GM21390 (cell line): Measurements from ENCODE around the gene AATF.

ENCODE experiments used
- ATAC-seq: cut with Tn5 transposase; IDR thresholded peaks from one replicate; pipeline ENCODE4 v1.9.1; 2021; ENCODE audit not compliant: unreplicated experiment

The AATF gene

DNA sequence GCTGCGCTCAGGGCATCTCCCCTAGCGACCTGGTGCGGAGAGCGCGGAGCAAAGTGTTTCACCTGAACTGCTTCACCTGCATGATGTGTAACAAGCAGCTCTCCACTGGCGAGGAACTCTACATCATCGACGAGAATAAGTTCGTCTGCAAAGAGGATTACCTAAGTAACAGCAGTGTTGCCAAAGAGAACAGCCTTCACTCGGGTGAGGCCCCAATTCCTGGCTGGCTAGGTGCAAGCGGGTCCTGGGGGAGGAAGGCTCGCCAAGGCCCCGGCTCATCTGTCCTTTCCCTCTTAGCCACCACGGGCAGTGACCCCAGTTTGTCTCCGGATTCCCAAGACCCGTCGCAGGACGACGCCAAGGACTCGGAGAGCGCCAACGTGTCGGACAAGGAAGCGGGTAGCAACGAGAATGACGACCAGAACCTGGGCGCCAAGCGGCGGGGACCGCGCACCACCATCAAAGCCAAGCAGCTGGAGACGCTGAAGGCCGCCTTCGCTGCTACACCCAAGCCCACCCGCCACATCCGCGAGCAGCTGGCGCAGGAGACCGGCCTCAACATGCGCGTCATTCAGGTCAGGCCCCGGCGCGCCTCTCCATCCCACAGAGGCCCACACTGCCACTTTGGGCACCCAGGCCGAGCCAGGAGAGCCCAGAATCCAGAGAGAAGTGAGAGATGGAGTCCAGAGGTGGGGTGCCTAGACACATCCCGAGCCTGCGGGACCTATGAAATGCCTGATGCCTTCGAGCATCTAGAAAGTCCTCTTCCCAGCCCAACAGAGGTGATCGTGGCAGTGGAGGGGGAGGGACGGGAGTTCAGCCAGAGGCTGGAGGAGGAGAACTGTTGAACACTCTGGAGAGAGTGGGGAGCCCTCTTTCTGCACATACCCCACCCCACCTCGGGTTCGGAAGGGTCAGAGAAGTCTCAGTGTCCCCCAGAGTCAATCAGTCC lies 8.2 kb upstream of the AATF start:
- ATAC-seq = no peak

DNA sequence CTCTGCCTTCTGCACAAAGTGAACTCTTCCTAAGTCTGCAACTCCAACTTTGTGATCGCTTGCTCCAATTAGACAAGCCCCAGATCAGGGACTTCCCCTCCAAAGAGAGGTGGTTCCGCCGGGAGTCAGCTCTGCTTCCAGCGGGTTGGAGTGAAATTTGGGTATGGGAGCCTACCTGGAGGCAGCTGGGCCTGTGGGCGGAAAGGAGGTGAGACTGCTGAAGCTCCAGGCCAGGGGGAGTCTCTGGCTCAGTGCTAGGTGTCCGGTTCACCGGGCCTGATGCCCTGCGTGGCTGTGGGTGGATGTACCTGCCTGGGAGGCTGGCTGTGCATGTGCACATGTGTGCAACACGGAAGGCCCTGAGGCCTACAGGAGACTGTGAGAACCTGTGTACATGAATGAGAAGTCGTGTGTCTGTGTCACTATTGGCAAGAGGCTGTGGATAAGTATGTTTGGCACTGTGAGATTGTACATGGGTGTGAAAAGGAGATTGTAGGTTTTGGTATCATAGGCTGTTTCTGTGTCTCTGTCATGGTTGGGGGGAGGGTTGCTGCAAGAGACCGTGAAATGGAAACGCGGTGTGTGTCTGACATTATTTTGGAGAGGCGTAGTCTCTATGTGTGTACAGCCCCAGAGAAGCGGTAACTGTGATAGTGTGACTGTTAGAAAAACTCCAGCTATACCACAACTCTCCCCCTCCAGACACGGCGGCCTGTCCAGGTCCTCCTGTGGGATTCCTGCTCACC lies 7.3 kb upstream of the AATF start:
- ATAC-seq = no peak

DNA sequence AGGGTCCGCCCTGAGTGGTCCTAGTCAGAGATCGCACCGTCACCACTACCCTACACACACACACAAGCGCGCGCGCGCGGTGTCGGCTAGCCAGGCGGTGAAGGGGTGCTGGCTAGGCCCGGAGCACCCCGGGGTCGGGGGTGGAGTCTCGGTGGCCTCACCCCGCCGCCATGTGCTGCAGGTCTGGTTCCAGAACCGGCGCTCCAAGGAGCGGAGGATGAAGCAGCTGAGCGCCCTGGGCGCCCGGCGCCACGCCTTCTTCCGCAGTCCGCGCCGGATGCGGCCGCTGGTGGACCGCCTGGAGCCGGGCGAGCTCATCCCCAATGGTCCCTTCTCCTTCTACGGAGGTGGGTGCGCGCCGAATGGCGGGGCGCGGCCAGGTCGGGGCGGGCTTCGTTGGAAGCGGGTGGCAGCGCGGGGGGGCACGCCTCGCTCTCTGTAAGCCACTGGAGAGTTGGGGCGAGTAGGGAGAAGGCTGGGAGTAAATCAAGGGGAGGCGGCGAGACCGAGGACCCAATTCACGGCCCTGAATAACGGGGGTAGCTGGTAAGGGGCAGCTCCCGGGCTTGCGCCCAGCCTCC lies 6.6 kb upstream of the AATF start:
- ATAC-seq = no peak

DNA sequence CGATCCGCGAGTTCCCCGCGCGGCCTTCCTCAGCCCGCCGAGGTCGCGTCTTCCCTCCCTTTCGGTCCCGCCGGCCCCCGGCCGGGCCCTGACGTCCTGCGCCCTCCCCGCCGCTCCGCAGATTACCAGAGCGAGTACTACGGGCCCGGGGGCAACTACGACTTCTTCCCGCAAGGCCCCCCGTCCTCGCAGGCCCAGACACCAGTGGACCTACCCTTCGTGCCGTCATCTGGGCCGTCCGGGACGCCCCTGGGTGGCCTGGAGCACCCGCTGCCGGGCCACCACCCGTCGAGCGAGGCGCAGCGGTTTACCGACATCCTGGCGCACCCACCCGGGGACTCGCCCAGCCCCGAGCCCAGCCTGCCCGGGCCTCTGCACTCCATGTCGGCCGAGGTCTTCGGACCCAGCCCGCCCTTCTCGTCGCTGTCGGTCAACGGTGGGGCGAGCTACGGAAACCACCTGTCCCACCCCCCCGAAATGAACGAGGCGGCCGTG lies 6.1 kb upstream of the AATF start:
- ATAC-seq = no peak

DNA sequence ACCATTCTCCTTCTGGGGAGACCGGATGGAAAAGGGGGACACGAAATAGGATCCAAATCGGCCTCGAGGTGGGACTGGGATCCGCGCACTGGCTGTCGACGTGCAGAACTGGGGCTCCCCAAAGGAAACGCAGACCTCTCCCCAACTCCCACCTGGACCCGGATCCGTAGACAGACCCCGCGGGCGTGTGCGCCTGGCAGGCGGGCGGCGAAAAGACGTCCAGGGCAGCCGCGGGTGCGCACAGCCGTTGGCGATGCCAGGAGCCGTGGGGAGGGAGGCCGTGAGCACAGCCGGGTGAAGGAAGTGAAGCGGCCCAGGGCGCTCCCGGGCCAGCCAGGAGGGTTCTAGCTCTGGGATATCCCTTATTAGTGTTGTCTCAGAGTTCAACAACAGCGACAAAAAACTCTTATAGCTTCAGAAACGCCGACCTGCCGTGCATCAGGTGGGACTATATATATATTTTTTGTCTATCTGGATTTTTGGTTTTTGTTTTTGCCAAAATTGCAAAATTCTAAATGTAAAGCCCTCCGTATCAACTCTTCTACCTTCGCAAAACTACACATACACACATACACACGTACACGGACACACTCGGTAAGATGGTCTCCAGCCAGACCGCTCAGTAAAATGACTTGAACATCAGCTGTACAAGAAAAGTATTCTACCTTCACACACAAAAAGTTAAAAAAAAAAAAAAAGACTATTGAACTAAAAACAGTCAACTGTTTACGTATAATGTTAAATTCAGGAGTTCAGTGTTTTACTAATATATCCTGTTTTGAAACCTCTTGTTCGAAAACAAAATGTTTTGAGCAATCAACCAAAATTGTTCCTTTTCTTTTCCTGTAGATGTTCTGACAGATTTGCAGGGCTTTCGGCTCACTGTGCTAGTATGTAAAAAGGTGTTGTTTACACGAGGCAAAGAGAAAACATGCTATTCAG lies 5.2 kb upstream of the AATF start:
- no peak for ATAC-seq

DNA sequence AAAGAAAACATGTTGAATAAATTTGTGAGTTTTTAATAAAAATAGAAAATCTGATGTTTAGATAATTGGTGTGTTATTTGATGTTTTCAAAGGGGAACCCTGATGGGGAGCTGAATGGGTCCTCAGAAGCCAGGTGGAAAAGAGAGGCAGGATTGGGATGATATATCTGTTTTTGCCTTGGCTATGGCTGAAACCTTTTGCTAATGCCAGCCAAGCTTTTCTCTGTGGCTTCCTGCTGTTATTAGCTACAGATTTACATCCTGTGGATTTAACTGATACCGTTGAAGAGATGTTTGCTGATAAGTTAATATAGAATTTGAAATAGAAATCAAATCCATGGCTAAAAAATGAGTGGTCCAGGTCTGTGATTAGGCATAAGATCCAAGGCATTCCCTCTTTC lies 4.2 kb upstream of the AATF start:
- ATAC-seq = no peak

DNA sequence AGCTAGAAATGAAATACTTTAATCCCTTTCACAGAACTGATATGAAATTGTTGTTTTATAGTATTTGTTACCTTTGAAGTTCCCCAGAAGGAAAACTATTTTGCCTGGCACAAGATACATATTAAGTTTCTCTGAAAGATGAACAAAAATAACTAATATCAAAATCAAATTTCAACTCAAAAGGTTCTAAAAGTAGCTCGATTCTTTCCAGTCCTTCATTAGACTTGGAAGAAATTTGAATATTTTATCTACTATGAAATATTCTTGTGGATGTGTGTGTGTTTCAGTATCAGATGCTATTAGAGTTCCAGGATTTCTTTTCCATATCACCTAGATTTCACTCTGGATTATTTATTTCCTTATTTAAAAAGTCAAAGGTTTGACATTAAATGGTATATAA lies 3.6 kb upstream of the AATF start:
- no peak for ATAC-seq

DNA sequence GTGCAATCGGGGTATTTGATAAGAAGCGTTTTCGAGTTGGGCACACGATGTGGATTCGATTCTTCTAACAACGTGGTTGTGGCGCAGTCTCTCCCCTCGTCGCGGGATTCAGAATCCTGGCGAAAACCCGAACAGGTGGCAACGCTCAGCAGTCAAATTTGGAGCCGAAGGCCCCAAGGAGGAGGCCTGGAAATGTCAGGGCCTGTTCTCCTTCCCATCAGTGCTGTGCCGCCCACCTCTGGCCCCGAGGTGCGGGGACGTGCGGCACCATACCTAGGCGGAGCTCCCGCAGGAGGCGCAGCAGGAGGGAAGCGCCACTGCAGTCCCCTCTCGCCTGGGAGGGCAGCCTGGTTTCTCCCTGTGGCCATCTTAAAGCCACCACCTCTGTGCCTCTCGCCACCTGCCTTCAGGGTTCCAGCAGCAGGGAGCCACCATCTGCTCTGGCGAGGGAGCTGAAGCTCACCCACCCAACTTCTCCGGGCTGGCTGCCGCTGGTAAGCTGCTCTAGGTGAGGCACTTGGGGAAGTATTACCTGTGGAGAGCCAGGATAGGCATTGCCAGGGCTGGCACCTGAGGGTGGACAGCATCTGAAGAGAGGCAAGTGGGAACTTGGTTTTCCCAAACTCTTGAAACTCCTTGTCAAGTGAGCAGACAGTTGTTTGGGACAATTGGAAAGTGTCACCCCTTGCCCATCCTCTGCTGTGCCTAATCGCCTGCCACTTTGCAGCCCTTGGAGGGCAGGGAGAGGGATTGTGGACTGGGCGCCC lies 2.6 kb upstream of the AATF start:
- ATAC-seq = no peak

DNA sequence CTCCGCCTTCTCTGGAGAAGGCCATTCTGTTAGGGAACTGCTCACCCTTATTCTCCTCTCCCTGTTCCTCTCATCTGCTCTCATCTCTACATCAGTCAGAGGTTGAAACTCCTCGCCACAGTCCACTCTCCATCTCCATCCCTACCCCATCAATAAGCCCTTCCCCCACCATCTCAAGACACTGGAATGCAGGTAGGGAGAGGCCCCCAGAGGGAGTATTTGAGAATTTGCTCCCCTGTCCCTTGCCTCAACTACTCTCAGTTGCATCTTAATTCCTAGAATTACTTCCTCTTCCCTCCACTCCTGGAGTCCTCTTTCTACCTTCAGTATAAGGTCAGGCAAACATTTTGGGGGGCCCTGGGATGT lies 2.0 kb upstream of the AATF start:
- ATAC-seq = no peak

DNA sequence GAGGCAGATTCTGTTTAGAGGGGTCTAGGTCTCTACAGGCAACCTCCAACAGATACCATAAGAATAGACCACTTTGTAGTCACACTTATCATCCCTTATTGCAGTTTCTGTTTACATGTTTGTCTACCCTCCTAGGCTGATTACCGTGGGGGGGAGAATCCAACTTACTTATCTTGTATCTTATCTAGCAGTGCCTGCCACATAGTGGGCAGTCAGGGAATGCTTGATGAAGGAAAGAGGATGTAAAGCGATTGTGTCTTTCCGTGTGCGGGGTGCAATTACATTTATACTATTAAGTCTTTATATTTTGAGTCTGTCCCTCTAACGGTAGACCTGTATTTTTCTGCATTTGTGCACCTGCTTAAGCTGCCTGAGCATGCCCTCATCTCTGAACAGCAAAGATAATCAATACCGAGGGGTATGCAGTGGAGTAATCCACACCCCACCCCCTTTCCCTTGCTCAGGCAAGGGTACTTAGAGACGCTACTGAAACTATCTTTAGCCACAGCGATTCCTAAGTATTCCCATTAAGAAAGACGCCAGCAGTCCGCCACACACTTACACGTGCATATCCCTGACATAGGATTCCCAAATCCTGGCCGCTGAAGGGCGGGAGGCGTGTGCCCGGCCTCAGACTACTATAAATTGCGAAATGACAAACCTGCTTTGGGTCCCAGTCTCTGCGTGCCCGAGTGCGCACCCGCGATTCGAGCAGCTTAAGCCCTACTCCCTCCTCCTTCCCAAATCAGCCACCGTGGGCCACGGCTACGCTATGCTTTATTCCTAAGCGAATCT lies 635 bp upstream of the AATF start:
- ATAC-seq = peak; percentile 19

DNA sequence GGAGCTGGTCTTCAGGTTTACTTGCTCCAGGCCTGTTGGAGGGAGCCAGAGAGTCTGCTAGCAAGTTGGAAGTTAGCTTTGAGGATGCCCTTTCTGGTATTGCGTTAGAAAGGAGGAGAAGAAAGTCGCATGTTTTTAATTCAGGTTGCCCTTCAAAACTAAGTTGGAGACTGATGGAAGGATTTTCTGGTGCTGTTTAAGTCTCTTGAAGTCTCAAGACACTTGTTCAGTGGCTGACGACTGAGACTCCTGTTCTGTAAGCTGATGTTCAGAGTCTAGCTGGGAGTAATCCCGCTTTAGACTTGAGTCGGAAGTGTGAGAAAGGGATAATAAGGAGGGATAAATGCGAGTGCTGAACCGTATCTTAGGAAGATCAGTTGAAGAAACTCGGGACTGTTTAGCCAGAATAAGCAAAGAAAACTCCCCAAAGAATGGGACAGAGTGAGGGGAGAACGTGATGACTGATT lies 740 bp downstream of the AATF start:
- no peak for ATAC-seq

DNA sequence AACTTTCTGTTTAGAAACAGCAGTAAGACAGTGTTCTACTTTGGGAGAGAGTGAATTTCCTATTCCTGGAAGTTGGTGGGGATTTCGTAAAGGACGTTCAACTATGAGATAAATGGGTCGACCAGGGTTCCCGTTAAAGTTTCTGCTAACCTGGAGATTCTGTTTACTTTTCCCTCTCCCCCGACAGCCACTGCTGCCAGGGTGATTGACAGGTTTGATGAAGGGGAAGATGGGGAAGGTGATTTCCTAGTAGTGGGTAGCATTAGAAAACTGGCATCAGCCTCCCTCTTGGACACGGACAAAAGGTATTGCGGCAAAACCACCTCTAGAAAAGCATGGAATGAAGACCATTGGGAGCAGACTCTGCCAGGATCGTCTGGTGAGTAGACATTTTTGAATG lies 1.3 kb downstream of the AATF start:
- ATAC-seq = no peak

DNA sequence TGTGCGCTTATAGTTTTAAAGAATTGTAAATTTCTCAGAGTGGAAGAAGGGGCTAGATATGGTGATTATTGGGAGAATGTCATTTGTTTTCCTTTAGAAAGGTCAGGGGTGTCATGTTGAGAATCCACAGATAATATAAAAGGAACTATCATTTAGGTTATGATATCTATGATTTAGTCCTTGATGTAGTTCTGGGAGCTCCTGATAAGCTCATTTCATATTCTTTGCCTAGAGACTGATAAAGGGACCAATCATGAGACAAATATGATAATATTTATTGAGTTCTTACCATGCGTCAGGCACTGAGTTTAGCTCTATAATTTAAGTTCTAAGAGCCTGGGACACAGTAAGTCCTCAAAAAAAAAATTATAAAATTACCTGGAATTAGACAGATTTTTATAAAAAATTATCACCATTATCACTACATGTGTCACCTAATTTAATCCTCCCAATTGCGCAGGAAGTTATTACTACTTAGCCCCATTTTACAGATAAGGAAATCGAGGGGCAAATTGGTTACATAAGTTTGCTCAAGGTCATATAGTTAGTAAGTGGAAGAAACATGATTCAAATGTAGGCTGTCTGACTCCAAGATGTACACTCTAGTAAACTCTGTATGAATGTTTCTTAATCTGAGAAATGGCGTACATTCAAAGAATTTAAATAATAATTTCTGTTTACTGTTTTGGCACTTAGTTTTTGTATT lies 2.5 kb downstream of the AATF start:
- ATAC-seq = no peak

DNA sequence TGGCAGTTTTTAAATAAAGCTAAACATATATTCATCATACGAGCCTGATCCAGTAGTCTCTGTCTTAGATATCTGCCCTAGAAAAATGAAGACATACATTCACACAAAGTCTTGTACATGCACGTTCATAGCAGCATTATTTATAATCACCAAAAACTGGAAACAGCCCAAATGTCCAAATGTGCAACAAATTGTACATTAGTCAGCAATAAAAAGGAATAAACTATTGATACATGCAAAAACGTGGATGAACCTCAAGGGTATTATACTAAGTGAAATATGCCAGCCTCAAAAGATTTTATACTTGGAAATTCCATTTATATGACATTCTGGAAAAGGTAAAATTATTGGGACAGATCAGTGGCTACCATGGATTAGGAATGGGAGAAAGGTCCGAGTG lies 22.8 kb downstream of the AATF start:
- no peak for ATAC-seq

DNA sequence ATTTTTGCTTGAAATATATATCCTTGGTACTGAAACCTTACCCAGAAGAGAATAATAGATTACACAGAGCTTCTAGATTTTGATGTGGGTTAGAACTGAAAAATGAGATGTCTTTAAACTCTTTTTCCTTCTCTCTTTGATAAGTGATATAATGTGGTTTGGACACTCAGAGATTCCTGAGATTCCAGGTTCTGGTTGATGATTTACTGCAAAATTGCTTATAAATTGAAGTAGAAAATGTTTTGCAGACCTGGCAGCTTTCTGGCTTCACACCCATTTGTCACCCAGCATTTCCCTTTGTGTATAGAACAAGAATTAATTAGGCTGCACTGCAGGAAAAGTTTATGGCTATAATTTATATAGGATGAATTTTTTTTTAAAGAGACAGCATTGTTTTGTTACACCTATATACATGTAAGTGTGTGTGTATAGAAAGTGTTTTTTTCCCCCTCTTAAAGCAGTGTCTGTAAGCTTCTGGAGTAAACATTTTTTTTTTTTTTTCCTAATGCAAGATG lies 23.5 kb downstream of the AATF start:
- ATAC-seq = no peak

DNA sequence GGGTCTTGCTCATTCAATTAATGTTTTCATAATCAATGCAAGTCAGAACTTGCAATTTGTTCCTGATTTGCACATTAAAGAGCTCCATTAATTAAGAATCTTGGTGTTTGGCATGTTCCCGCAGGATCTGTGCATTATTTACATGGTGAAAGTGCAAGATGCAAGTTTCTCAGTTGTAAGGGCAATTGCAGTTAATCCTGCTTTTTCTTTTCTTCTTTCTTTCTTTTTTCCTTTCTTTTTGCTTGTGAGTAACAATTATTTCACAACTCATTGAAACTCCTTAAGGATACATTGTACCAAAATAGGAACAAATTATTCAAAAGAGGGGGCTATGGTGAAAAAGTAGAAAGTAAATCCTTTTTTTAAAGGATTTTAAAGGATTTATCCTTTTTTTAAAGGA lies 24.2 kb downstream of the AATF start:
- ATAC-seq = no peak

DNA sequence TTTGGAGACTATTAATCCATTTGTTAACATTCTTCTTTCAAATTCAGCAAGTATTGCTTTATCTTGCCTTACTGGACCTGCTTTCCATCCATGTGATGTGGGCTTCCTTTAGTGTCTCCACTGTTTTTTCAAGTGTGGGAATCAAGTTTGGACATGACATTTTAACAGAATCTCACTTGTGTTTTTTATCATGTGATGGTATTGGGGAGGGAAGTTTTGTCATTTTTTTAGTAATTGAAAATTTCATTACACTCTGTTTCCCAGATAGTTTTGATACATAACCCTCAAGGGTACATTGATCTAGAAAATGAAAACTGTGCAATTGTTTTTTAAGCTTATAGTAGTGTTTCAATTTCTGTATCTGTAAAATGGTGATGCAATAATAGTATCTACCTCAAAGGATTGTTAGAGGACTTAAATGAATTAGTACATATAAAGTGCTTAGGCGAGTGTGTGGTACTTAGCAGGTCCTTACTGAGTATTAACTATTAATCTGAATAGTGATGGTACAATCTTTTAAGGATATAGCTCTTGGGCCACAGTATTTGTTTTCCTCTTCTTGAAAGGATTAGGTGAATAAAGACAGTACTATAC lies 27.3 kb downstream of the AATF start:
- no peak for ATAC-seq

DNA sequence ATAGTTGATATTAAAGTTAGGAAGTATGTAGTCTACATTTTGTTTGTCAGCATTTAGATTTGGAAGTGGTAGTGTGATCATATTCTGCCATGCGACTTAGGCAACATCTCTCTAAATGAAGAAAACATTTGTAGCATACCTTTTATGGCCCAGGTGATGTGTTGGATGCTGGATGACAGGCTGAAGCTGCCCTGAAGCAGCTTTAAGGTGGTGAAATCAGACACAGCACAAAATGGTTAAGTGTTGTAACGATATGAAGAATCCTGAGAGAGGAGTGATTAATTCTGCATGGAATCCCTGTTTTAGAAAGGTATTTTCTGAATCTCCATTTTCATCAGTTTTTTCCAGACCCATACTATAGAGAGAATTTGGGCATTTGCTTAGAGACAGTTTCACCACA lies 28.3 kb downstream of the AATF start:
- no peak for ATAC-seq
